GM21825 (cell line): ENCODE results near the gene CXXC4.

Source experiments
- ATAC-seq: cut with Tn5 transposase; IDR thresholded peaks from one replicate; pipeline ENCODE4 v1.9.1; 2021; ENCODE audit warnings: mild to moderate bottlenecking, moderate library complexity; ENCODE audit not compliant: unreplicated experiment

Gene CXXC4

GRCh38 chr4:104490096-104490769 is 4.5 kb downstream of the CXXC4 start:
- peak; percentile 39 for ATAC-seq

- ATAC-seq, result no peak
Observed at GRCh38 chr4:104489731-104490095, 5.0 kb downstream of the CXXC4 start.

- no peak for ATAC-seq
Observed at GRCh38 chr4:104488151-104488550, 6.5 kb downstream of the CXXC4 start.

- no peak for ATAC-seq
Observed at GRCh38 chr4:104486716-104487504, 7.8 kb downstream of the CXXC4 start.

- no peak for ATAC-seq
Observed at GRCh38 chr4:104475652-104476051, 19.0 kb downstream of the CXXC4 start.

- ATAC-seq, result no peak
Observed at GRCh38 chr4:104472766-104473165, 21.9 kb downstream of the CXXC4 start.

- no peak for ATAC-seq
Observed at GRCh38 chr4:104470770-104471169, 23.9 kb downstream of the CXXC4 start.

- ATAC-seq, result no peak
Observed at GRCh38 chr4:104469794-104470193, 24.9 kb downstream of the CXXC4 start.

GRCh38 chr4:104465619-104466018 is 29.1 kb downstream of the CXXC4 start:
- no peak for ATAC-seq

- ATAC-seq, result no peak
Observed at GRCh38 chr4:104465201-104465600, 29.5 kb downstream of the CXXC4 start.

GRCh38 chr4:104462641-104463040 is 32.1 kb downstream of the CXXC4 start:
- ATAC-seq, result no peak

- ATAC-seq, result no peak
Observed at GRCh38 chr4:104457308-104457981, 37.2 kb downstream of the CXXC4 start.

GRCh38 chr4:104451573-104451972 is 43.1 kb downstream of the CXXC4 start:
- no peak for ATAC-seq

- ATAC-seq, result no peak
Observed at GRCh38 chr4:104449537-104449936, 45.2 kb downstream of the CXXC4 start.

- ATAC-seq, result no peak
Observed at GRCh38 chr4:104447294-104447693, 47.4 kb downstream of the CXXC4 start.

- no peak for ATAC-seq
Observed at GRCh38 chr4:104446431-104447278, 48.0 kb downstream of the CXXC4 start.

GRCh38 chr4:104444685-104445084 is 50.0 kb downstream of the CXXC4 start:
- ATAC-seq, result no peak

- no peak for ATAC-seq
Observed at GRCh38 chr4:104436542-104436941, 58.2 kb downstream of the CXXC4 start.

GRCh38 chr4:104429150-104429741 is 65.4 kb downstream of the CXXC4 start:
- ATAC-seq, result no peak

- ATAC-seq, result no peak
Observed at GRCh38 chr4:104425948-104426347, 68.7 kb downstream of the CXXC4 start.

GRCh38 chr4:104424989-104425388 is 69.7 kb downstream of the CXXC4 start:
- ATAC-seq, result no peak
